Measurements from ENCODE around the gene CORO2B.

DNA sequence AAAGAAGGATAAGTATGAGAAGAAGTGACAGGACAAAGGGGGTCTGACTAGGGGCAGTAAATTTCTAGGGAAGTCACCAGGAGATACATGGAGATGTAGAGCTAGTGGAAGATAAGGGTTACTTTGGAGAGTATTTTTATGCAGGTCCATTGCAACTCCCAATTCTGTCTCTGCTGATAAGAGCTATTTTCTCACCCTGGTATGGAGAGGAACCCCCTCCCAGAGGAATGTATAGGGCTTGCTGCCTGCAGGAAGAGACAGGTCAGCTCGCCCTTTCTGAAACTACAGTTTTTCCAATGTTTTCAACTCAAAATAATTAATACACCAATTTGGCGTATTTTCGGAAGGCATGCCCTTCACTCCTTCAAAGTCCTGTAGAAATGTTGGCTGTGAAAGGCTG is 11.4 kb upstream of the CORO2B start:
- TF ChIP-seq, protein P1, sequence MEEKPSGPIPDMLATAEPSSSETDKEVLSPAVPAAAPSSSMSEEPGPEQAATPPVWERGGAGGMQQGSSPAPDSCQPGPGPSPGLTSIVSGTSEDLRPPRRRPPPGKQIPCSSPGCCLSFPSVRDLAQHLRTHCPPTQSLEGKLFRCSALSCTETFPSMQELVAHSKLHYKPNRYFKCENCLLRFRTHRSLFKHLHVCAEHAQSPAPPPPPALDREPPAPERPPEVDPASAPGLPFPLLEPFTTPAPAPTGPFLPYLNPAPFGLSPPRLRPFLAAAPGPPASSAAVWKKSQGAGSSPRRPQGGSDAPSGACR (CRISPR knock-in tag; IDR thresholded peaks at IDR 0.05), result no peak
- TF ChIP-seq SUZ12 (IDR thresholded peaks at IDR 0.05; ENCODE audit: low read depth, low read length), result no peak
- TF ChIP-seq TCF7L2 (IDR thresholded peaks at IDR 0.05; ENCODE audit: low read depth, low read length), result no peak
- TF ChIP-seq ATRX (CRISPR knock-in tag; IDR thresholded peaks at IDR 0.05; ENCODE audit: borderline replicate concordance), result no peak
- TF ChIP-seq, protein P2, sequence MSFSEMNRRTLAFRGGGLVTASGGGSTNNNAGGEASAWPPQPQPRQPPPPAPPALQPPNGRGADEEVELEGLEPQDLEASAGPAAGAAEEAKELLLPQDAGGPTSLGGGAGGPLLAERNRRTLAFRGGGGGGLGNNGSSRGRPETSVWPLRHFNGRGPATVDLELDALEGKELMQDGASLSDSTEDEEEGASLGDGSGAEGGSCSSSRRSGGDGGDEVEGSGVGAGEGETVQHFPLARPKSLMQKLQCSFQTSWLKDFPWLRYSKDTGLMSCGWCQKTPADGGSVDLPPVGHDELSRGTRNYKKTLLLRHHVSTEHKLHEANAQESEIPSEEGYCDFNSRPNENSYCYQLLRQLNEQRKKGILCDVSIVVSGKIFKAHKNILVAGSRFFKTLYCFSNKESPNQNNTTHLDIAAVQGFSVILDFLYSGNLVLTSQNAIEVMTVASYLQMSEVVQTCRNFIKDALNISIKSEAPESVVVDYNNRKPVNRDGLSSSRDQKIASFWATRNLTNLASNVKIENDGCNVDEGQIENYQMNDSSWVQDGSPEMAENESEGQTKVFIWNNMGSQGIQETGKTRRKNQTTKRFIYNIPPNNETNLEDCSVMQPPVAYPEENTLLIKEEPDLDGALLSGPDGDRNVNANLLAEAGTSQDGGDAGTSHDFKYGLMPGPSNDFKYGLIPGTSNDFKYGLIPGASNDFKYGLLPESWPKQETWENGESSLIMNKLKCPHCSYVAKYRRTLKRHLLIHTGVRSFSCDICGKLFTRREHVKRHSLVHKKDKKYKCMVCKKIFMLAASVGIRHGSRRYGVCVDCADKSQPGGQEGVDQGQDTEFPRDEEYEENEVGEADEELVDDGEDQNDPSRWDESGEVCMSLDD (CRISPR knock-in tag; IDR thresholded peaks at IDR 0.05; ENCODE audit: borderline replicate concordance), result no peak

Measured in HepG2 (cell line).